NB4 (cell line): ENCODE measurements around the gene NHEJ1.

Source experiments
- MYC ChIP-seq: IDR thresholded peaks from 2 replicates; pipeline ENCODE4 v1.6.1; 2011; ENCODE audit warnings: low read depth, low read length
- POLR2A ChIP-seq: IDR thresholded peaks from 2 replicates; pipeline ENCODE4 v1.6.1; 2011; ENCODE audit warnings: mild to moderate bottlenecking; ENCODE audit not compliant: insufficient read length; ENCODE audit errors: extremely low read depth

GRCh38 chr2:219059375-219059724 is 101.3 kb downstream of the NHEJ1 start:
- no peak for TF ChIP-seq MYC
- no peak for TF ChIP-seq POLR2A
